Measurements from ENCODE around the gene KCNK2. TPM values are rescaled to one million over a fixed set of nuclear protein-coding genes. Genes with fewer than 3 reads are reported as not detected.

KCNK2 gene
- total and polyA plus RNA-seq, 2 experiments from 2014 or later: 0.07 to 0.24 TPM

DNA sequence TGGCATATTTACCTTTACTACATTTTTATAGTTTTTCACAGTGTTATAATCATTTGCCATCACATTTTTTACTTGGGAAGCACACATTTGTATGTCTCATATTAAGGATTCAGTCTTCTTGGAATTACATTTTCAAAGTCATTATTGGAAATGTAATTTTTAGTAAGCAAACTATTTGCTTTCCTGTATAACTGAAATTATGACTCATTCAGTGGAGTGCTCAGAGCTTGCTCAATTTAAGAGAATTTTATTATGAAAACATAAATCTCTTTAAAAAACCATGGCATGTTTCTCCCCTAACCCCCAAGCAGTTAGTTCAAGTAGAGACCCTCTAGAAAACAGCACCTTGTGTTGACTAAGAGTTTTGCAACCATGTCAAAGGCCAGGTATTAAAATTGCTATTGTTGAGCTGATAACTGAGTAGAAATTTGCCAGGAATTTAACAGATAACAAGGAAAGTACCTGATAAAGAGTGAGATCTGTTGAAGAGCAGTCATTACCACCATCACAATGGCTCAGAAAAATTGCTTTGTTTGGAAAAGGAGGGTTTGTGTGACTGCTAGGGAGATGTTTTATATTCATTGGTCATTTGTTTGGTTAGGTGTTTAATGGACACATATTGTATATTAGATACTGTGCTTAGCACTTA, 105.9 kb downstream of the KCNK2 start:
- no peaks in the 10 kb centered on the region for H3K27me3 ChIP-seq (ENCODE audit: insufficient read depth)
- no peak overlapping the region for H3K4me3 ChIP-seq
- DNase-seq (ENCODE audit: low spot score) (no peak), ATAC-seq (no peak)
- no peaks in the 10 kb centered on the region for H3K9me2 ChIP-seq (ENCODE audit: insufficient read depth)
- Mint-ChIP-seq H3K4me1 (no peaks in the 10 kb centered on the region), H3K36me3 (ENCODE audit: low read depth) (no peaks in the 10 kb centered on the region), H3K4me3 (no peak overlapping the region), H3K27ac (no peak overlapping the region), H3K9me3 (no peaks in the 10 kb centered on the region), H3K27me3 (ENCODE audit: insufficient read depth, low read depth, poor library complexity) (no peaks in the 10 kb centered on the region)
- no peaks in the 10 kb centered on the region for H3K36me3 ChIP-seq (ENCODE audit: insufficient read depth)
- H2AFZ ChIP-seq: no peak overlapping the region
- no peak overlapping the region for H3K27ac ChIP-seq (ENCODE audit: low read depth)
- TF ChIP-seq POLR2AphosphoS5 (IDR thresholded peaks at IDR 0.05; ENCODE audit: low read depth) (no peak), STAT1 (IDR thresholded peaks at IDR 0.05; ENCODE audit: unreplicated experiment) (no peak), ZNF331 (CRISPR knock-in tag; IDR thresholded peaks at IDR 0.05; ENCODE audit: low read depth) (no peak), EZH2 (IDR thresholded peaks at IDR 0.05; ENCODE audit: low read depth, unreplicated experiment) (no peak), CREB1 (CRISPR knock-in tag; IDR thresholded peaks at IDR 0.05; ENCODE audit: low read depth) (no peak)
- no peak overlapping the region for H3K4me2 ChIP-seq
- no peaks in the 10 kb centered on the region for H3K4me1 ChIP-seq (ENCODE audit: insufficient read depth)
- H3F3A ChIP-seq (replicated peaks; ENCODE audit: low read depth): no peaks in the 10 kb centered on the region
- H3K79me2 ChIP-seq (replicated peaks; ENCODE audit: insufficient read depth): no peaks in the 10 kb centered on the region
- H4K20me1 ChIP-seq (replicated peaks; ENCODE audit: insufficient read depth): no peaks in the 10 kb centered on the region

DNA sequence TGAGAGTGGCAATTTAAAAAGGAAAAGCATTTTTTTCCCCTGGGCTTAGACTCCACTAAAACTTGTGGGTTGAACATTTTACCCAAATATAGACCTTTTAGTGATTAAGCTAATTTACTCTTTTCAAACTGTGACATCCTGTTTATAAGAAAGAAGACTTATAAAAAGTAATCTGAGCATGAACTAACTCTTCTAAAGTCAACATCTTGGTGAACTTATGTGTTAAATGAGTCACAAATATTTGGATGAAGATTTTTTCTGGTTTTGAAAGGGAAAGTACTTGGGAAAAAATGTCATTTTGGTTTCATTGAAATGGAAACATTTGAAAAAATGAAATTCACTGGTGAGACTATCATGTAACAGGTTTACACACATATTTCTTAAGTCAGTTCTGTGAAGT, 109.8 kb downstream of the KCNK2 start:
- Histone ChIP-seq H4K20me1 (replicated peaks; ENCODE audit: insufficient read depth) (no peaks in the 10 kb centered on the region), H3K27ac (ENCODE audit: low read depth) (no peak overlapping the region), H3K4me1 (ENCODE audit: insufficient read depth) (no peaks in the 10 kb centered on the region), H3K79me2 (replicated peaks; ENCODE audit: insufficient read depth) (no peaks in the 10 kb centered on the region), H3K4me3 (no peak overlapping the region), H3K36me3 (ENCODE audit: insufficient read depth) (no peaks in the 10 kb centered on the region), H3F3A (replicated peaks; ENCODE audit: low read depth) (no peaks in the 10 kb centered on the region), H3K9me2 (ENCODE audit: insufficient read depth) (no peaks in the 10 kb centered on the region), H3K27me3 (ENCODE audit: insufficient read depth) (no peaks in the 10 kb centered on the region), H2AFZ (no peak overlapping the region), H3K4me2 (no peak overlapping the region)
- Mint-ChIP-seq H3K9me3 (no peaks in the 10 kb centered on the region), H3K36me3 (ENCODE audit: low read depth) (no peaks in the 10 kb centered on the region), H3K4me1 (no peaks in the 10 kb centered on the region), H3K27ac (no peak overlapping the region), H3K4me3 (no peak overlapping the region), H3K27me3 (ENCODE audit: insufficient read depth, low read depth, poor library complexity) (no peaks in the 10 kb centered on the region)
- no peak for TF ChIP-seq JUNB (IDR thresholded peaks at IDR 0.05; ENCODE audit: unreplicated experiment)
- no peak for TF ChIP-seq ZNF114 (CRISPR knock-in tag; IDR thresholded peaks at IDR 0.05)
- no peak for TF ChIP-seq STAT1 (IDR thresholded peaks at IDR 0.05; ENCODE audit: unreplicated experiment)
- TF ChIP-seq, protein P1, sequence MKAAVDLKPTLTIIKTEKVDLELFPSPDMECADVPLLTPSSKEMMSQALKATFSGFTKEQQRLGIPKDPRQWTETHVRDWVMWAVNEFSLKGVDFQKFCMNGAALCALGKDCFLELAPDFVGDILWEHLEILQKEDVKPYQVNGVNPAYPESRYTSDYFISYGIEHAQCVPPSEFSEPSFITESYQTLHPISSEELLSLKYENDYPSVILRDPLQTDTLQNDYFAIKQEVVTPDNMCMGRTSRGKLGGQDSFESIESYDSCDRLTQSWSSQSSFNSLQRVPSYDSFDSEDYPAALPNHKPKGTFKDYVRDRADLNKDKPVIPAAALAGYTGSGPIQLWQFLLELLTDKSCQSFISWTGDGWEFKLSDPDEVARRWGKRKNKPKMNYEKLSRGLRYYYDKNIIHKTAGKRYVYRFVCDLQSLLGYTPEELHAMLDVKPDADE (IDR thresholded peaks at IDR 0.05): no peak
- TF ChIP-seq, protein P2, sequence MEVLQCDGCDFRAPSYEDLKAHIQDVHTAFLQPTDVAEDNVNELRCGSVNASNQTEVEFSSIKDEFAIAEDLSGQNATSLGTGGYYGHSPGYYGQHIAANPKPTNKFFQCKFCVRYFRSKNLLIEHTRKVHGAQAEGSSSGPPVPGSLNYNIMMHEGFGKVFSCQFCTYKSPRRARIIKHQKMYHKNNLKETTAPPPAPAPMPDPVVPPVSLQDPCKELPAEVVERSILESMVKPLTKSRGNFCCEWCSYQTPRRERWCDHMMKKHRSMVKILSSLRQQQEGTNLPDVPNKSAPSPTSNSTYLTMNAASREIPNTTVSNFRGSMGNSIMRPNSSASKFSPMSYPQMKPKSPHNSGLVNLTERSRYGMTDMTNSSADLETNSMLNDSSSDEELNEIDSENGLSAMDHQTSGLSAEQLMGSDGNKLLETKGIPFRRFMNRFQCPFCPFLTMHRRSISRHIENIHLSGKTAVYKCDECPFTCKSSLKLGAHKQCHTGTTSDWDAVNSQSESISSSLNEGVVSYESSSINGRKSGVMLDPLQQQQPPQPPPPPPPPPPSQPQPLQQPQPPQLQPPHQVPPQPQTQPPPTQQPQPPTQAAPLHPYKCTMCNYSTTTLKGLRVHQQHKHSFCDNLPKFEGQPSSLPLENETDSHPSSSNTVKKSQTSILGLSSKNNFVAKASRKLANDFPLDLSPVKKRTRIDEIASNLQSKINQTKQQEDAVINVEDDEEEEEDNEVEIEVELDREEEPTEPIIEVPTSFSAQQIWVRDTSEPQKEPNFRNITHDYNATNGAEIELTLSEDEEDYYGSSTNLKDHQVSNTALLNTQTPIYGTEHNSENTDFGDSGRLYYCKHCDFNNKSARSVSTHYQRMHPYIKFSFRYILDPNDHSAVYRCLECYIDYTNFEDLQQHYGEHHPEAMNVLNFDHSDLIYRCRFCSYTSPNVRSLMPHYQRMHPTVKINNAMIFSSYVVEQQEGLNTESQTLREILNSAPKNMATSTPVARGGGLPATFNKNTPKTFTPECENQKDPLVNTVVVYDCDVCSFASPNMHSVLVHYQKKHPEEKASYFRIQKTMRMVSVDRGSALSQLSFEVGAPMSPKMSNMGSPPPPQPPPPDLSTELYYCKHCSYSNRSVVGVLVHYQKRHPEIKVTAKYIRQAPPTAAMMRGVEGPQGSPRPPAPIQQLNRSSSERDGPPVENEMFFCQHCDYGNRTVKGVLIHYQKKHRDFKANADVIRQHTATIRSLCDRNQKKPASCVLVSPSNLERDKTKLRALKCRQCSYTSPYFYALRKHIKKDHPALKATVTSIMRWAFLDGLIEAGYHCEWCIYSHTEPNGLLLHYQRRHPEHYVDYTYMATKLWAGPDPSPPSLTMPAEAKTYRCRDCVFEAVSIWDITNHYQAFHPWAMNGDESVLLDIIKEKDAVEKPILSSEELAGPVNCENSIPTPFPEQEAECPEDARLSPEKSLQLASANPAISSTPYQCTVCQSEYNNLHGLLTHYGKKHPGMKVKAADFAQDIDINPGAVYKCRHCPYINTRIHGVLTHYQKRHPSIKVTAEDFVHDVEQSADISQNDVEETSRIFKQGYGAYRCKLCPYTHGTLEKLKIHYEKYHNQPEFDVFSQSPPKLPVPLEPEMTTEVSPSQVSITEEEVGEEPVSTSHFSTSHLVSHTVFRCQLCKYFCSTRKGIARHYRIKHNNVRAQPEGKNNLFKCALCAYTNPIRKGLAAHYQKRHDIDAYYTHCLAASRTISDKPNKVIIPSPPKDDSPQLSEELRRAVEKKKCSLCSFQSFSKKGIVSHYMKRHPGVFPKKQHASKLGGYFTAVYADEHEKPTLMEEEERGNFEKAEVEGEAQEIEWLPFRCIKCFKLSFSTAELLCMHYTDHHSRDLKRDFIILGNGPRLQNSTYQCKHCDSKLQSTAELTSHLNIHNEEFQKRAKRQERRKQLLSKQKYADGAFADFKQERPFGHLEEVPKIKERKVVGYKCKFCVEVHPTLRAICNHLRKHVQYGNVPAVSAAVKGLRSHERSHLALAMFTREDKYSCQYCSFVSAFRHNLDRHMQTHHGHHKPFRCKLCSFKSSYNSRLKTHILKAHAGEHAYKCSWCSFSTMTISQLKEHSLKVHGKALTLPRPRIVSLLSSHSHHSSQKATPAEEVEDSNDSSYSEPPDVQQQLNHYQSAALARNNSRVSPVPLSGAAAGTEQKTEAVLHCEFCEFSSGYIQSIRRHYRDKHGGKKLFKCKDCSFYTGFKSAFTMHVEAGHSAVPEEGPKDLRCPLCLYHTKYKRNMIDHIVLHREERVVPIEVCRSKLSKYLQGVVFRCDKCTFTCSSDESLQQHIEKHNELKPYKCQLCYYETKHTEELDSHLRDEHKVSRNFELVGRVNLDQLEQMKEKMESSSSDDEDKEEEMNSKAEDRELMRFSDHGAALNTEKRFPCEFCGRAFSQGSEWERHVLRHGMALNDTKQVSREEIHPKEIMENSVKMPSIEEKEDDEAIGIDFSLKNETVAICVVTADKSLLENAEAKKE (CRISPR knock-in tag; IDR thresholded peaks at IDR 0.05): no peak
- no peak for TF ChIP-seq ZNF331 (CRISPR knock-in tag; IDR thresholded peaks at IDR 0.05; ENCODE audit: low read depth)
- no peak for TF ChIP-seq CREB1 (CRISPR knock-in tag; IDR thresholded peaks at IDR 0.05; ENCODE audit: low read depth)
- ATAC-seq (no peak), DNase-seq (ENCODE audit: low spot score) (no peak)

Data from GM23338 (cell line).